ENCODE measurements around the gene LANCL3. TPM values are rescaled to one million over a fixed set of nuclear protein-coding genes. Genes with fewer than 3 reads are reported as not detected.

Gene LANCL3
- total and polyA plus RNA-seq, 12 donors, result 0.04 to 0.69 (median 0.14) TPM

DNA sequence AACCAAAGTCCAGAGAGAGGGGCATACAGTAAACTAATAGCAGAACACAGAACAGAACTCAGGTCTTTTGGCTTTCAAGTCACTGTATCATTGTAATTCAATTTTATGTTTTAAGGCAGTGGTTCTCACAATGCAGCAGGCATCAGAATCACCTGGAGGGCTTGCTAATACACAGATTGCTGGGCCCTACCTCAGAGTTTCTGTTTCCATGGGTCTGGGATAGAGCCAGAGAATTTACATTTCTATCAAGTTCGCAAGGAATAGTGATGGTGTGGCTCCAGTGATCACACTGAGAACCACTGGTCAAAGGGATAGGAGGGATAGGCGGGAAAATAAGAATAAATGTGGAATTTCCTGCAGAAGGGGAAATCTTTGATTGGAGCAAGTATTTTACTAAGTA is 36.7 kb downstream of the LANCL3 start:
- H3K4me1 ChIP-seq (replicated peaks in 1 of 2), result no peaks in the 10 kb centered on the region
- intact Hi-C loops (cut with DNase I), result no loop called here
- no peak overlapping the region for H3K27ac ChIP-seq
- TF ChIP-seq, protein P1, sequence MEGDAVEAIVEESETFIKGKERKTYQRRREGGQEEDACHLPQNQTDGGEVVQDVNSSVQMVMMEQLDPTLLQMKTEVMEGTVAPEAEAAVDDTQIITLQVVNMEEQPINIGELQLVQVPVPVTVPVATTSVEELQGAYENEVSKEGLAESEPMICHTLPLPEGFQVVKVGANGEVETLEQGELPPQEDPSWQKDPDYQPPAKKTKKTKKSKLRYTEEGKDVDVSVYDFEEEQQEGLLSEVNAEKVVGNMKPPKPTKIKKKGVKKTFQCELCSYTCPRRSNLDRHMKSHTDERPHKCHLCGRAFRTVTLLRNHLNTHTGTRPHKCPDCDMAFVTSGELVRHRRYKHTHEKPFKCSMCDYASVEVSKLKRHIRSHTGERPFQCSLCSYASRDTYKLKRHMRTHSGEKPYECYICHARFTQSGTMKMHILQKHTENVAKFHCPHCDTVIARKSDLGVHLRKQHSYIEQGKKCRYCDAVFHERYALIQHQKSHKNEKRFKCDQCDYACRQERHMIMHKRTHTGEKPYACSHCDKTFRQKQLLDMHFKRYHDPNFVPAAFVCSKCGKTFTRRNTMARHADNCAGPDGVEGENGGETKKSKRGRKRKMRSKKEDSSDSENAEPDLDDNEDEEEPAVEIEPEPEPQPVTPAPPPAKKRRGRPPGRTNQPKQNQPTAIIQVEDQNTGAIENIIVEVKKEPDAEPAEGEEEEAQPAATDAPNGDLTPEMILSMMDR (IDR thresholded peaks at IDR 0.05), result no peak
- no peak for TF ChIP-seq POLR2A (IDR thresholded peaks at IDR 0.05)
- H3K27me3 ChIP-seq, result peaks cover 11% of the 10 kb centered on the region
- DNase-seq, result no peak
- 55 to 96% (median 80%) methylated on average over 2 of the region's 2 CpGs for WGBS, 4 donors
- H3K4me3 ChIP-seq, result no peak overlapping the region
- no peaks in the 10 kb centered on the region for H3K9me3 ChIP-seq (replicated peaks in 1 of 3)
- no peaks in the 10 kb centered on the region for H3K36me3 ChIP-seq (replicated peaks in 1 of 2)

DNA sequence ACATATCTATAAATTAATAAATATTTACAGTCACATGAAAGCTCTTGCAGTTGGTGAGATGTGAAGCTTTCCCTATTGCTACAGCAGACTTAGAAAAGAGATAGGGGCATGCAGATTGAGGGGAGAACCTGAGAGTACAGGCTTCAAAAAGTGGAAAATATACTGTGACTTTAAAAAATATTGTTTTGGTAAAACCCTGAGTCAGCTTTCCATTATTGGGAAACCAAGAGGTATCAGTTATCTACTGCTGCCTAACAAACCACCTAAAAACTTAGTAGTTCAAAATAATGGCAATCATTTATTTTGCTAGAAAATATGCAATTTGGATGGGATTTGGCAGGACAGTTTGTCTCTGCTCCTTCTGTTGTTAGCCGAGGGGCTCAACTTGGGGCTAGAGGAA is 38.3 kb downstream of the LANCL3 start:
- no peaks in the 10 kb centered on the region for H3K9me3 ChIP-seq (replicated peaks in 1 of 3)
- H3K27ac ChIP-seq, result no peak overlapping the region
- DNase-seq, result no peak
- intact Hi-C loops (cut with DNase I), result no loop called here
- H3K4me1 ChIP-seq (replicated peaks in 1 of 2), result no peaks in the 10 kb centered on the region
- no peaks in the 10 kb centered on the region for H3K36me3 ChIP-seq (replicated peaks in 1 of 2)
- WGBS, 4 donors, result 58 to 100% (median 98%) methylated on average over 1 of the region's 1 CpG
- TF ChIP-seq, protein P1 (IDR thresholded peaks at IDR 0.05), result no peak
- no peak for TF ChIP-seq POLR2A (IDR thresholded peaks at IDR 0.05)
- no peak overlapping the region for H3K4me3 ChIP-seq
- H3K27me3 ChIP-seq, result peaks cover 8% of the 10 kb centered on the region

DNA sequence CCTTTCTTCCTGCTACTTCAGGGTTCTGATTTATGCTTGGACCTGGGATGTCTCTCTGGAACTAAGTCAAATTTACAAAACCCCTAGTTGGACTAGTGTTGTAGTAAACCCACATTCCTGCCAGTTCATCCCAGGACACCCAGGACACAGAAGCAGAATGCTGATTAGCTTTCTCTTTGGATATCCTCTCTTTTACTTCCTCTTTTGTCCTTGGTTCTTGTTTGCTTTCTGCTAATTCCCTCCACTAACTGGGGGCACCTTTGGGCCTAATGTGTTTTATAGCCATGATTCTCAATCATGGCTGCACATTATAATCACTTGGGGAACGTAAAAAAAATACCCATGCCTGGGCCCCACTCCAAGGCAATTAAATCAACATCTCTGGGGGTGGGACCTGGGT is 42.5 kb downstream of the LANCL3 start:
- Histone ChIP-seq H3K27me3 (peaks cover 8% of the 10 kb centered on the region), H3K4me3 (no peak overlapping the region), H3K9me3 (replicated peaks in 1 of 3) (no peaks in the 10 kb centered on the region), H3K27ac (no peak overlapping the region), H3K4me1 (replicated peaks in 1 of 2) (no peaks in the 10 kb centered on the region), H3K36me3 (replicated peaks in 1 of 2) (no peaks in the 10 kb centered on the region)
- 69 to 86% (median 75%) methylated on average over 1 of the region's 1 CpG for WGBS, 4 donors
- DNase-seq, result no peak
- TF ChIP-seq POLR2A (IDR thresholded peaks at IDR 0.05), result no peak
- TF ChIP-seq, protein P1 (IDR thresholded peaks at IDR 0.05), result no peak
- intact Hi-C loops (cut with DNase I), result no loop called here

DNA sequence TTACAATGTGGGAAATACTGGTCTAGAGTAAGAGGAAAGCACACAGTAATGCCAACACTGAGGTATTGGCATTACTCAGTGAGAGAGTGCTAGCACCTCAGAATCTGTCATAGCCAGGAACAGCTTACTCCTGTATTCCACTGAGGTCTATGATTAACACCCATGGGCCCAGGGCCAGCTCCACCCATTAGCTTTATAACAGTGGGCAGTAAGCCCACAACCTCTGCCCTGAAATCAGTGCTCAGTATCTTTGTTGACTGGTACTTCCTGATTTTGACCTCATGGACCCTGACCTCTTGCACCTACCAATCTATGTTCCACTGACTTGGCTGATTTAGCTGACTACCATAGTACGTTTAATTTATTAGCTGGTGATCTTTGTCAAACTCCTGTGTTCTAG is 56.1 kb downstream of the LANCL3 start:
- Histone ChIP-seq H3K4me1 (replicated peaks in 1 of 2) (no peaks in the 10 kb centered on the region), H3K27me3 (peaks cover 6% of the 10 kb centered on the region), H3K36me3 (replicated peaks in 1 of 2) (no peaks in the 10 kb centered on the region), H3K9me3 (replicated peaks in 1 of 3) (no peaks in the 10 kb centered on the region), H3K27ac (no peak overlapping the region), H3K4me3 (no peak overlapping the region)
- WGBS, 4 donors, result 38 to 71% (median 56%) methylated on average over 1 of the region's 1 CpG
- DNase-seq, result no peak
- intact Hi-C loops (cut with DNase I), result no loop called here
- TF ChIP-seq POLR2A (IDR thresholded peaks at IDR 0.05), result no peak
- TF ChIP-seq, protein P1 (IDR thresholded peaks at IDR 0.05), result no peak
